Activated CD8-positive, alpha-beta memory T cell treated with anti-CD3 and anti-CD28 coated beads for 24 hours (primary cell): ENCODE results near the gene SPTBN5.

ENCODE experiments used
- DNase-seq: peaks from one replicate; pipeline ENCODE4 v3.0.0-alpha.2; 2020

The SPTBN5 gene

GRCh38 chr15:41900526-41901380 is 6.9 kb upstream of the SPTBN5 start:
- DNase-seq: no peak

DNA sequence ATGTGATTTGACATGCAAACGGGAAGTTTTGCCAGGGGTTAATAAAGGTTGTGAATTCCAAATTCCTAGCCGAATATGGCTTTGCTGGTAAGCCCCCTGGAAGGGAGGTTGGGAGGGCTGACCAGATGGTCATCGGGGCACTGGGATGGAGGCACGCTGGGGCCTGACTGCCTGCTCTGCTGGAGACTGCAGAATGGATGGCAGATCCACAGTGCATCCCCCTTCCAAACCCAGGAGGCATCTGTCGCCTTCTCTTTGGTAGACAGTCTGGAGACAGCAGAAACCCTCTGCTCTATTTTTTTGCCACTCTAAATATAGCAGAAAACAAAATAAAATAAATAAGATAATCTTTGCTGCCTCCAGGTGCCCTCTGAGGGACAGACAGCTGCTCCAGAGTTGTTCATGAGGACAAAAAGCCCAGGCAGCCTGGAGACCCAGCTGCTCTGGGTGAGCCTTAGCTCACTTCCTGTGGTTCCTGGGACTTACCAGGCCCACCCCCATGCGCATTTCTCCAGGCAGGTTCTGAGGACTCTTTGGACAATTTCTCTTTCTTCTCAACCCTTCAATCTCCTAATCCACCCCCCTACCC is 6.1 kb upstream of the SPTBN5 start:
- DNase-seq: no peak

DNA sequence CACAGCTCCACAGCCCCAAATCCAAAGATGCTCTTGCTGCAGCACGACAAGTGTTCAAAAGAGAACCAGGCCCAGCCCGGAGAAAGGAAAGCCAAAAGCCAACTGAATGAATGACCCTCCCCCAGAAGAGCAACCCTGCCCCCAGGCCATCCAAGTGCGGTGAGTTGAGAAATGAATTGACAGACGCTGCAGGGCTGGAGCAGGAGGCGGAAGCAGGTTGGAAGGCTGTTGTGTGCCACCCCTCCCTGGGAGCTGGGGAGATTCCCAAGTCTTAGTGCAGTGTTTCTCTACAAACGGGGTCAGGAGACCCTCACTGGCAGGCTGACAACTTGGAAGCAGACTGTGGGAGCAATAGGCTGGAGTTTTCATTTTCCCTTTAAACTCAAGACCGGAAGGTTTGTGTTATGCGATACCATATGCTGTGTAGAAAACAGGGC is 3.5 kb upstream of the SPTBN5 start:
- no peak for DNase-seq

- DNase-seq: no peak
Observed at GRCh38 chr15:41896566-41896965, 2.7 kb upstream of the SPTBN5 start.

DNA sequence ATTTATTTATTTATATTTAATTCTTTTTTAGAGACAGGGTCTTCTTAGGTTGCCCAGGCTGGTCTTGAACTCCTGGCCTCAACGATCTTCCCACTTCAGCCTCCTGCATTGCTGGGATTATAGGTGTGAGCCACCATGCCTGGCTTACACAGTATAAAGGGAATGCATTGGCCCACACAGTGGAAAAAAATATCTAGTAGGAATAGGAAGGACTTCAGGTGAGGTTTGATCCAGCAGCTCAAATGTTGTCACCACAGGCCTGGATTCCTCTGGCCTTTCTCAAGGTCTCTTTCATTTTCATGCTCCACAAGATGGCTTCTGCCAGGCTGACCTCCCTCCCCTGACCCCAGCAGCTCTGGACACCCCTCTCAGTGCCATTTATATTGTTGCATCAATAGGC is 2.1 kb upstream of the SPTBN5 start:
- DNase-seq: no peak

DNA sequence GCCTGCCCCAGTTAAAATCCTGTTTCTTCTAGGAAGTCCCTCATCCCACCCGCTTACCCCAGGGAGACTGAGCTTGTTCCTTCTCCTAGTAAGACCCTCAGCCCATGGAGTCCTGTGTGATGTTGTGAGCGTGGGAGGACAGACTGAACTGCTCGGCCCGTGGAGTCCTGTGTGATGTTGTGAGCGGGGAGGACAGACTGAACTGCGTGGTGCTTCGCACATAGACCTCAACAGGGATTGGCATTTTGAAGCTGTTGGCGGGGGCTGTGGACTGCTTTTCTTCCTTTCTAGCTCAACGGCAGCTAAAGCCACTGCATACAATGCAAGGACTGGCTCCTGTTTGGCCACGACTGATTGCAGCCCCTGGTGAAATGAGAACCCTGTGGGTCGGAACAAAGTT is 1.6 kb upstream of the SPTBN5 start:
- no peak for DNase-seq

GRCh38 chr15:41894791-41895463 is 1.1 kb upstream of the SPTBN5 start:
- DNase-seq: peak; percentile 87

DNA sequence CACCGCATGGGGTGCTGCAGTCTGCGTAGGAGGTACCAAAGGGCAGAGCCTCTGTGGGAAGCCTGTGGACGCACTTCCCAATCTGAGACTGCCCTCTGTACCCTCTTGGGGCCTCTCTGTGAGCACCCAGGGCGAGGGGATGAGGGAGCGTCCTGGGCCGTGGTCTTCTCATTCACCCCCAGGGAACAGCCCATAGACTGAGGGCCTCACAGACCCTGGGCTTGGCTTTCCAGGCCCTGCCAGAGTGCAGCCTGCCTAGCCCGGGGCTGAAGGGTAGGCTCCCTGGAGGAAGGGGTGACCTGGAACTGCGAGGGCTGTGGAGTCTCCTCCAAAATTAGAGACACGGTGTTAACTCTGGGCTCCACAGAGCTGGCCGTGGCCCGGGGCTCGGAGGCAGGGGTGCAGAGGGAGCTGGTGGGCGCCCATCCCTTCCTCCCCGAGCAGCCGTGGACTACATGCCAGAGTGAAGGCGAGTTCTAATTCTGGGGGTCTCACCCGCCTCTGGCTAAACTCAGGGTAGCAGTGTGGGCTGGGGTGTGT is 468 bp upstream of the SPTBN5 start:
- DNase-seq: no peak

DNA sequence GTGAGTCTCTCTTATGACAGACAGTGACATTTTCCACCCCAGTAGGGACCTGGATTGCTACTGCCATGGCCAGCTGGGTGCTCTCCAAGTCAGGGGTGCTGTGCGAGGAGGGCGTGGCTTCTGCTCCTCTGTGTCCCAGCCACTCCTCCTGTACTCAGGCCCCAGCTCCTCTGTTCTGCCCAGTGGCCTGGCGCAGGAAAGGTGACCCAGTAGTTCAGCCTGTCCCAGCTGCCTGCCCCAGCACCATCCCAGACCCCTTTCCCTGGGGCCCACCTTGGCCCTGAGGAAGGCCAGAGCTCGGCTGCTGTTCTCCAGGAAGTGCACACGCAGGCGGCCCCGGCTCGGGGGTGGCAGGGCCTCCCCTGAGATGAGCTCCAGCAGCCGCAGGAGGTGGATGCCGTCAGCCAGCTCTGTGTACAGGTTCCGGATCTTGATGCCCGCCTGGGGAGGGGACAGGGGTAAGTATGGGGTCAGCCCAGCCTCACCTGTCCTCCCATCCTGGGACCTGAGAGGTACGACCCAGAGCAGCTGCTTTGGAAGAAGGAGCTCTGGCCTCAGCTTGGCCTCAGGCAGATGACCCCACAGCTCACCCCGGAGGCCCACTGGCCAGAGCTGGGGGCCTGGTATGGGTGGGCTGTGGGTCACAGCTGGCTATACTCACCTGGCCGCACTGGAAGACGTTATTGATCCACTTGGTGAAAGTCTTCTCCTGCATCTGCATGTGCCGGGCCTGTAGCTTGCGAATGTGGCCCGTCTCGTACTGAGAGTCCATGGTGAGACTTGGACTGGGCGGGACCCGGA is 1.0 kb downstream of the SPTBN5 start:
- peak; percentile 73 for DNase-seq

- no peak for DNase-seq
Observed at GRCh38 chr15:41891946-41892345, 1.9 kb downstream of the SPTBN5 start.

DNA sequence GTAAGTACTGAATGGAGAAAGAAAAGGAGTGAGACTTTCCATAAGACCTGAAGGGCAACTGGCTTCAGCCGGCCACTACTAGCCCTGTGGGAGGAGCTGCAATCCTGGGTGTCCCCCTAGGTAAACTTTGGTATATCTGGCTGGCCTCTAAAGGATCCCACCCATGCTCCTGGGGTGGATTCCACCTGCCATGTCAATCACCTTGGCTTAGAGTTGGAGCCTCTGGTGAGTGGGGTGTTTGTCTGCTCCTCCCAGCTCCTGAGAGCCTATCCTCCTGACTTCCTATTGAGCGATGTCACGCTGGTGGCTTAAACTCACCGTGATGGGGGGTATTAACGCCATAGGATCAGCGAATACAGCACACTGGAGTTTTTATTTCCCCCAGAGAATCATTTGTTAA is 2.6 kb downstream of the SPTBN5 start:
- DNase-seq: no peak

GRCh38 chr15:41890050-41890690 is 3.7 kb downstream of the SPTBN5 start:
- no peak for DNase-seq

- DNase-seq: no peak
Observed at GRCh38 chr15:41888662-41889253, 5.1 kb downstream of the SPTBN5 start.

DNA sequence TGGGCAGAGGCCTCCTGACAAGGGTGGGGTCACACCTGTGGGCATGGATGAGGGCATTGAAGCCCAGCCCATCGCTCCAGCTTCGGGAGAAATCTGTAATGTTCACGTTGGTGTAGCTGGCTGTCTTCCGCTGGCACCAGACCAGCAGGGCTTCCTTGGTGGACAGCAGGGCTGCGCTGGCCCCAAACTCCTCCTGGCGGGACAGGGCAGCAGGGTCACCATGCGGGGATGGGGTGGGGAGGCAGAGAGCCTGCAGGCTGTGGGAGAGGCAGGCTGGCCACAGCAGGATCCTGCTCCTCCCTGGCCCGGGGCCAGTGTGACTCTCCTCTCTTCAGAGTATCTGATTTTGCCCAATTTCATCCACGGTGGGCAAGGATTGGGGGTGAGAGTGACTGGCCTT is 6.0 kb downstream of the SPTBN5 start:
- DNase-seq: no peak

DNA sequence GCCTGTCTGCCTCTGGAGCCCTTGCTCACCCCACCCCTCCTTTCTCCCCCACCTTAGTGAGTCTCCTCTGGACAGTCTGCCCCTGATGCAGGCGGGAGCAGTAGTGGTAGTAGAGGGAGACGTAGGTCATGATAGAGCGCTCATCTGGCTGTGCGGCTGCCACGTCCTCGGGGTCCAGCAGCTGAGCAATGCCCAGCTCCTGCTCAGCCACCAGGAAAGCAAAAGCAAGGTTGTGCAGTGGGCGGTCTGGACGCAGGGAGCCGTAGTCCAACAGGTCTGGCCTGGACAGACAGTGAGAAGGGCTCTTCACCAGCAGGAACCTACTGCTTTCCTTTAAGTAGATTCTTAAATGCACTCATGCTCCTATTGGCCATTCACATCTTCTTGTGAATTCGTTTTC is 6.7 kb downstream of the SPTBN5 start:
- DNase-seq: no peak

DNA sequence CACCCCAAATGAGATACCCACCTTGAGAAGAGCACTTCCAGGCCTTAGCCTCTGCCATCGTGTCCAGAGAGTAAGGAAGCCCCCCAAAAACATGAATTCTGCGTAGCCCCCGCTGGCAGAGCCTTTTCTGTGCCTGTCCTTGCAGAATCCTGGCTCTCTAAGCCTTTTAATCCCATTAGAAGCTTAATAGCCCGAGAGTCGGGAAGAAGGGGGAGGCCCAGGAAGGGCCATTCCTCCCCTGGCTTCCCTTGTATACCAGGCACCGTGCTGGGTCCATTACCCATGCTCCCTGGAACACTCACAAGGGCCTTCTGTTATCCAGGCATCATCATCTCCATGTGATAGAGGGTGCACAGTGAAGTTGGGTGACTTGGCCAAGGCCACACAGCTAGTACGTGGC is 7.1 kb downstream of the SPTBN5 start:
- DNase-seq: no peak

DNA sequence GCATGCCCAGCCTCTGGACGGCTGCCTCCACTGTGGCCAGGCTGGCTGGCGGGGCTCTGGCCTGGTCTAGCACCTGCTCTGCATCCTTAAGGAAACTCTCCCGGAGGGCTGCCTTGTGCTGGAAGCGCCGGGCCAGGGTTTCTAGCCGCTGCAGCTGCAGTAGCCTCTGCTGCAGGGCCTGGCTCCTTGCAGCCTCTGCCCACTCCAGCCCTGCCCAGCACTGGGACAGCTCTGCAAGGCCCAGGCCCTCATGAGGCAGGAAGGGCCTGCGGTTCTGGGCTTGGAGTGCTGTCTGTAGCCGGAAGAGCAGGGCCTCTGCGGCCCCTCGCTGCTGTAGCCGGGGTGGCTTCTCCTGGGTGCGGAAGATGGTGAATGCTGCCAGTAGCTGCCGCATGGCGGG is 8.0 kb downstream of the SPTBN5 start:
- no peak for DNase-seq

DNA sequence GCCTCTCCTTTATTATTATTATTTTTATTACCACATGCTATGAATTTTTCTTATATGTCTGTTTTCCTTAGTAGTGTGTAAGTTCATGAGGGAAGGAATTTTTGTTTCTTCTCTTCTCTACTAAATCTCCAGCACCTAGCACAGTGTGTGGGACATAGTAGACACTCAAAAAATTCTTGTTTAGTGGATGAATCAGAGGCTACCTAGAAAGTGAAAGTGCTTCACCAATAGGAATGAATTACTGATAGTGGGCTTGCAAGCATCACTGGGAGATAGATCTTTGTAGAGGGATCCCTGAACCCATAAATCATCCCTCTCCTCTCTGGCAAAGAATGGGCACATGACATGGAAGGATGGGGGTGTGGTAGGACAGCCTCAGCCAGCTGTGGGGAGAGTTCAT is 8.5 kb downstream of the SPTBN5 start:
- no peak for DNase-seq

- no peak for DNase-seq
Observed at GRCh38 chr15:41884458-41884857, 9.4 kb downstream of the SPTBN5 start.

DNA sequence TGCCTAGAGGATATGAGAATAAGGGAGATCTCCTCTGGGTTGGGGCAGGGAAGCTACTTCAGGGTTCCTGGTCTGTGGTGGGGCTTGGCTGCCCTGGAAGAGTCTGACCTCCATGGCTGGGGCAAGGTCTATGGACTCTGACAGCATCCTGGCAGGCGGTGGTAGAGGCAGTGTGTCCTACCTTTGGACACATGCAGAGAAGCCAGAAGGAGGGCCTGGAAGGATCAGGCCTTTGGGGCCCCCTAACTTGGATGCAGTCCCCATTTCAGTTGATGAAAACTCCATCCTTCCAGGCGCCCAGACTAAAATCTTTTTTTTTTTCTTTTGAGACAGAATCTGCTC is 10.4 kb downstream of the SPTBN5 start:
- DNase-seq: no peak

DNA sequence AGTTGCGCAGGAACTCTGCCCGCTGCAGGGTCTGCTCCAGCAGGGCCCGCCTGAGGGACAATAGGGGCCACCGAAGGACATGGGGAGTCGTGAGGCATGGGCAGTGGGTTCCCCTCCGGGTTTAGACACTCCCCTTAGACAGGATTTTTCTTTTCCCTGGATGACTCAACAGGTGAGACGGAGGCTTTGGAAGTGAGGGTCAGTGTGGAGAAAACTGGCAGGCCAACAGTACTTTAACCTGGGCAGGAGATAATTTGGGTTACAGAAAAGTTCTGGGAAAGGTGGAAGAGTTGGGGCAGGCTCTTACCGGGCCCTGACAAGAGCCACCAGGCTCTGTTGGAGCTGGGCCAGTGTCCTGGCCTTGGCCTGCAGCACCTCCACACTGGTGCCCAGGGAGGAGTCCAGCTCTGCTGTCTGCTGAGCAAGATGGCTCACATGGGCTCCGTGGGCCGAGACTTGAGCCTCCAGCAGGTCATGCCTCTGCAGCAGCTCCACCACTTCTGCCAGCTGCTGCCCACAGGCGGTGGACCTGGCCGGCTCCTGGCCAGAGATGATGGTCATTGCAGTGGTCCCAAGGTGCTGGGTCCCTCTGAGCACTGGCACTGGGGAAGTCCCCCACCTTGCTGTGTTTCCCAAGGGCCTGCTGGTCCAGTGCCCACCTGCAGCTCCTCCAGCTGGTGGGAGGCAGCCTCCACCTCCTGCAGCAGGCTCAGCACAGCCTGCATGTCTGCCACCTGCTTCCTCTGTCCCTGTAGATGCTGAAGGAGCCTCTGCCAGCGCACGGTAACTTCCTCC is 11.0 kb downstream of the SPTBN5 start:
- no peak for DNase-seq
